WTC11 (cell line): ENCODE data around the gene TOP2B.

Source experiments
- ARID4B ChIP-seq: sonication (generic); formaldehyde crosslinking; IDR thresholded peaks from 2 replicates; pipeline ENCODE4 v1.8.0; 2023; ENCODE audit warnings: missing genetic modification reagents, mild to moderate bottlenecking, borderline replicate concordance
- ATF2 ChIP-seq: sonication (generic); formaldehyde crosslinking; IDR thresholded peaks from 2 replicates; pipeline ENCODE4 v1.8.1; 2022; ENCODE audit warnings: low read depth, missing genetic modification reagents, borderline replicate concordance
- CBFB ChIP-seq: sonication (generic); formaldehyde crosslinking; IDR thresholded peaks from 2 replicates; pipeline ENCODE4 v1.8.1; 2022; ENCODE audit warnings: mild to moderate bottlenecking, low read depth, missing genetic modification reagents
- CREB1 ChIP-seq: sonication (generic); formaldehyde crosslinking; IDR thresholded peaks from 2 replicates; pipeline ENCODE4 v1.8.0; 2023; ENCODE audit warnings: mild to moderate bottlenecking, missing genetic modification reagents
- CTCF ChIP-seq: fragments of 200-600 bp; IDR thresholded peaks from 2 replicates; pipeline ENCODE4 v1.8.0; 2022; ENCODE audit warnings: antibody characterized with exemption
- E2F4 ChIP-seq: sonication (generic); formaldehyde crosslinking; IDR thresholded peaks from 2 replicates; pipeline ENCODE4 v1.8.1; 2022; ENCODE audit warnings: low read depth, mild to moderate bottlenecking, moderate library complexity, missing genetic modification reagents, borderline replicate concordance
- EMX1 ChIP-seq: fragments of 250-450 bp; sonication (Bioruptor Pico); IDR thresholded peaks from 2 replicates; pipeline ENCODE4 v1.8.0; 2021; ENCODE audit warnings: mild to moderate bottlenecking
- ERG ChIP-seq: fragments of 250-450 bp; sonication (Bioruptor Pico); IDR thresholded peaks from 2 replicates; pipeline ENCODE4 v1.8.0; 2021; ENCODE audit warnings: mild to moderate bottlenecking
- KAT7 ChIP-seq: sonication (generic); formaldehyde crosslinking; IDR thresholded peaks from 2 replicates; pipeline ENCODE4 v1.8.1; 2023; ENCODE audit warnings: missing genetic modification reagents, mild to moderate bottlenecking, borderline replicate concordance
- MAX ChIP-seq: sonication (generic); formaldehyde crosslinking; IDR thresholded peaks from 2 replicates; pipeline ENCODE4 v1.8.0; 2022; ENCODE audit warnings: mild to moderate bottlenecking, missing genetic modification reagents
- MXD4 ChIP-seq: fragments of 250-450 bp; sonication (Bioruptor Pico); IDR thresholded peaks from 2 replicates; pipeline ENCODE4 v1.8.0; 2021; ENCODE audit warnings: mild to moderate bottlenecking, moderate library complexity, borderline replicate concordance
- OVOL2 ChIP-seq: fragments of 250-450 bp; sonication (Bioruptor Pico); IDR thresholded peaks from 2 replicates; pipeline ENCODE4 v1.9.0; 2021; ENCODE audit warnings: mild to moderate bottlenecking, borderline replicate concordance
- ZMAT4 ChIP-seq: fragments of 250-450 bp; sonication (Bioruptor Pico); IDR thresholded peaks from 2 replicates; pipeline ENCODE4 v1.9.0; 2021; ENCODE audit warnings: mild to moderate bottlenecking
- ZNF121 ChIP-seq: sonication (generic); formaldehyde crosslinking; IDR thresholded peaks from 2 replicates; pipeline ENCODE4 v1.8.0; 2023; ENCODE audit warnings: missing genetic modification reagents

GRCh38 chr3:25648107-25648535 lies 16.6 kb downstream of the TOP2B start:
- no peak for TF ChIP-seq MXD4 (CRISPR knock-in tag)
- no peak for TF ChIP-seq E2F4
- TF ChIP-seq CBFB (CRISPR knock-in tag) = no peak
- peak; percentile 88 for TF ChIP-seq CTCF
- no peak for TF ChIP-seq ZNF121 (CRISPR knock-in tag)
- no peak for TF ChIP-seq KAT7 (CRISPR knock-in tag)
- TF ChIP-seq OVOL2 = no peak
- no peak for TF ChIP-seq ZMAT4
- no peak for TF ChIP-seq MAX
- TF ChIP-seq CREB1 (CRISPR knock-in tag) = no peak
- no peak for TF ChIP-seq ATF2 (CRISPR knock-in tag)
- no peak for TF ChIP-seq ERG
- no peak for TF ChIP-seq ARID4B (CRISPR knock-in tag)
- TF ChIP-seq EMX1 = no peak
